ENCODE measurements around the gene MTA1. TPM values are rescaled to one million over a fixed set of nuclear protein-coding genes. Genes with fewer than 3 reads are reported as not detected.

Gene MTA1
- total and polyA plus RNA-seq, 2 of the 8 experiments (the other 6 are each of a cell fraction or from before 2014, with no cell fraction given), result 73.9 to 221 TPM

- TF ChIP-seq, protein P1, sequence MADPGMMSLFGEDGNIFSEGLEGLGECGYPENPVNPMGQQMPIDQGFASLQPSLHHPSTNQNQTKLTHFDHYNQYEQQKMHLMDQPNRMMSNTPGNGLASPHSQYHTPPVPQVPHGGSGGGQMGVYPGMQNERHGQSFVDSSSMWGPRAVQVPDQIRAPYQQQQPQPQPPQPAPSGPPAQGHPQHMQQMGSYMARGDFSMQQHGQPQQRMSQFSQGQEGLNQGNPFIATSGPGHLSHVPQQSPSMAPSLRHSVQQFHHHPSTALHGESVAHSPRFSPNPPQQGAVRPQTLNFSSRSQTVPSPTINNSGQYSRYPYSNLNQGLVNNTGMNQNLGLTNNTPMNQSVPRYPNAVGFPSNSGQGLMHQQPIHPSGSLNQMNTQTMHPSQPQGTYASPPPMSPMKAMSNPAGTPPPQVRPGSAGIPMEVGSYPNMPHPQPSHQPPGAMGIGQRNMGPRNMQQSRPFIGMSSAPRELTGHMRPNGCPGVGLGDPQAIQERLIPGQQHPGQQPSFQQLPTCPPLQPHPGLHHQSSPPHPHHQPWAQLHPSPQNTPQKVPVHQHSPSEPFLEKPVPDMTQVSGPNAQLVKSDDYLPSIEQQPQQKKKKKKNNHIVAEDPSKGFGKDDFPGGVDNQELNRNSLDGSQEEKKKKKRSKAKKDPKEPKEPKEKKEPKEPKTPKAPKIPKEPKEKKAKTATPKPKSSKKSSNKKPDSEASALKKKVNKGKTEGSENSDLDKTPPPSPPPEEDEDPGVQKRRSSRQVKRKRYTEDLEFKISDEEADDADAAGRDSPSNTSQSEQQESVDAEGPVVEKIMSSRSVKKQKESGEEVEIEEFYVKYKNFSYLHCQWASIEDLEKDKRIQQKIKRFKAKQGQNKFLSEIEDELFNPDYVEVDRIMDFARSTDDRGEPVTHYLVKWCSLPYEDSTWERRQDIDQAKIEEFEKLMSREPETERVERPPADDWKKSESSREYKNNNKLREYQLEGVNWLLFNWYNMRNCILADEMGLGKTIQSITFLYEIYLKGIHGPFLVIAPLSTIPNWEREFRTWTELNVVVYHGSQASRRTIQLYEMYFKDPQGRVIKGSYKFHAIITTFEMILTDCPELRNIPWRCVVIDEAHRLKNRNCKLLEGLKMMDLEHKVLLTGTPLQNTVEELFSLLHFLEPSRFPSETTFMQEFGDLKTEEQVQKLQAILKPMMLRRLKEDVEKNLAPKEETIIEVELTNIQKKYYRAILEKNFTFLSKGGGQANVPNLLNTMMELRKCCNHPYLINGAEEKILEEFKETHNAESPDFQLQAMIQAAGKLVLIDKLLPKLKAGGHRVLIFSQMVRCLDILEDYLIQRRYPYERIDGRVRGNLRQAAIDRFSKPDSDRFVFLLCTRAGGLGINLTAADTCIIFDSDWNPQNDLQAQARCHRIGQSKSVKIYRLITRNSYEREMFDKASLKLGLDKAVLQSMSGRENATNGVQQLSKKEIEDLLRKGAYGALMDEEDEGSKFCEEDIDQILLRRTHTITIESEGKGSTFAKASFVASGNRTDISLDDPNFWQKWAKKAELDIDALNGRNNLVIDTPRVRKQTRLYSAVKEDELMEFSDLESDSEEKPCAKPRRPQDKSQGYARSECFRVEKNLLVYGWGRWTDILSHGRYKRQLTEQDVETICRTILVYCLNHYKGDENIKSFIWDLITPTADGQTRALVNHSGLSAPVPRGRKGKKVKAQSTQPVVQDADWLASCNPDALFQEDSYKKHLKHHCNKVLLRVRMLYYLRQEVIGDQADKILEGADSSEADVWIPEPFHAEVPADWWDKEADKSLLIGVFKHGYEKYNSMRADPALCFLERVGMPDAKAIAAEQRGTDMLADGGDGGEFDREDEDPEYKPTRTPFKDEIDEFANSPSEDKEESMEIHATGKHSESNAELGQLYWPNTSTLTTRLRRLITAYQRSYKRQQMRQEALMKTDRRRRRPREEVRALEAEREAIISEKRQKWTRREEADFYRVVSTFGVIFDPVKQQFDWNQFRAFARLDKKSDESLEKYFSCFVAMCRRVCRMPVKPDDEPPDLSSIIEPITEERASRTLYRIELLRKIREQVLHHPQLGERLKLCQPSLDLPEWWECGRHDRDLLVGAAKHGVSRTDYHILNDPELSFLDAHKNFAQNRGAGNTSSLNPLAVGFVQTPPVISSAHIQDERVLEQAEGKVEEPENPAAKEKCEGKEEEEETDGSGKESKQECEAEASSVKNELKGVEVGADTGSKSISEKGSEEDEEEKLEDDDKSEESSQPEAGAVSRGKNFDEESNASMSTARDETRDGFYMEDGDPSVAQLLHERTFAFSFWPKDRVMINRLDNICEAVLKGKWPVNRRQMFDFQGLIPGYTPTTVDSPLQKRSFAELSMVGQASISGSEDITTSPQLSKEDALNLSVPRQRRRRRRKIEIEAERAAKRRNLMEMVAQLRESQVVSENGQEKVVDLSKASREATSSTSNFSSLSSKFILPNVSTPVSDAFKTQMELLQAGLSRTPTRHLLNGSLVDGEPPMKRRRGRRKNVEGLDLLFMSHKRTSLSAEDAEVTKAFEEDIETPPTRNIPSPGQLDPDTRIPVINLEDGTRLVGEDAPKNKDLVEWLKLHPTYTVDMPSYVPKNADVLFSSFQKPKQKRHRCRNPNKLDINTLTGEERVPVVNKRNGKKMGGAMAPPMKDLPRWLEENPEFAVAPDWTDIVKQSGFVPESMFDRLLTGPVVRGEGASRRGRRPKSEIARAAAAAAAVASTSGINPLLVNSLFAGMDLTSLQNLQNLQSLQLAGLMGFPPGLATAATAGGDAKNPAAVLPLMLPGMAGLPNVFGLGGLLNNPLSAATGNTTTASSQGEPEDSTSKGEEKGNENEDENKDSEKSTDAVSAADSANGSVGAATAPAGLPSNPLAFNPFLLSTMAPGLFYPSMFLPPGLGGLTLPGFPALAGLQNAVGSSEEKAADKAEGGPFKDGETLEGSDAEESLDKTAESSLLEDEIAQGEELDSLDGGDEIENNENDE (IDR thresholded peaks at IDR 0.05; ENCODE audit: insufficient replicate concordance, low read length), result no peak
- TF ChIP-seq HDAC6 (IDR thresholded peaks at IDR 0.05; ENCODE audit: low read depth, low read length) (no peak), POLR2AphosphoS5 (IDR thresholded peaks at IDR 0.05; ENCODE audit: low read depth, low read length) (no peak), SP4 (IDR thresholded peaks at IDR 0.05; ENCODE audit: low read length) (no peak), POU5F1 (IDR thresholded peaks at IDR 0.05; ENCODE audit: low read depth, low read length) (no peak), SUZ12 (IDR thresholded peaks at IDR 0.05; ENCODE audit: low read length) (no peak), JUN (IDR thresholded peaks at IDR 0.05; ENCODE audit: low read depth, low read length) (no peak), NANOG (IDR thresholded peaks at IDR 0.05; ENCODE audit: insufficient read depth, low read depth, low read length, poor library complexity, severe bottlenecking) (no peak), TAF1 (IDR thresholded peaks at IDR 0.05; ENCODE audit: low read depth, low read length) (no peak)
Observed at GRCh38 chr14:105392131-105393090, 27.2 kb upstream of the MTA1 start (continued).

Data from H1 (cell line).